NCI-H1694 treated with DMSO at 0.1 percent for 48 hours (cell line): ENCODE measurements around the gene CAPS.
"Not testable (repeated sequence)": the region's sequence is repeated elsewhere in the genome, so short reads cannot be mapped to it uniquely, and the experiment has no call there.

ENCODE experiments used
- DNase-seq: peaks from one replicate; lab custom pipeline; 2025; lab: John Stamatoyannopoulos, UW

The CAPS gene

GRCh38 chr19:5956728-5957127 is 42.7 kb downstream of the CAPS start:
- DNase-seq = no peak

GRCh38 chr19:5957170-5957569 is 43.1 kb downstream of the CAPS start:
- DNase-seq = no peak

- no peak for DNase-seq
These were observed 44.2 kb downstream of the CAPS start for GRCh38 chr19:5958074-5958850.

GRCh38 chr19:5958851-5959122 is 44.7 kb downstream of the CAPS start:
- no peak for DNase-seq

- DNase-seq = no peak
These were observed 45.4 kb downstream of the CAPS start for GRCh38 chr19:5959260-5960004.

GRCh38 chr19:5960005-5961001 is 46.2 kb downstream of the CAPS start:
- DNase-seq = no peak

GRCh38 chr19:5961641-5961968 is 47.6 kb downstream of the CAPS start:
- not testable (repeated sequence) for DNase-seq

- DNase-seq = peak; percentile 70
These were observed 48.2 kb downstream of the CAPS start for GRCh38 chr19:5961969-5962945.

- DNase-seq = not testable (repeated sequence)
These were observed 49.2 kb downstream of the CAPS start for GRCh38 chr19:5963259-5963658.

GRCh38 chr19:5963855-5964254 is 49.8 kb downstream of the CAPS start:
- no peak for DNase-seq

- no peak for DNase-seq
These were observed 50.9 kb downstream of the CAPS start for GRCh38 chr19:5964816-5965565.
